Neural cell (in vitro differentiated cells): ENCODE measurements around the gene PLXNA4. TPM values are rescaled to one million over a fixed set of nuclear protein-coding genes. Genes with fewer than 3 reads are reported as not detected.

ENCODE experiments used
- H2AFZ ChIP-seq: fragments of 200-600, 300-800 bp; sonication (generic), shearing (Covaris generic); 2 replicates; pipeline ENCODE4 v1.6.0; 2014; ENCODE audit warnings: low read depth, mild to moderate bottlenecking, antibody characterized with exemption, low read length, moderate library complexity
- H3F3A ChIP-seq: fragments of 200-600 bp; shearing (Covaris generic); 2 replicates; pipeline ENCODE4 v1.6.1; 2016; ENCODE audit warnings: mild to moderate bottlenecking, moderate library complexity, mixed read lengths, antibody characterized with exemption, low read length; ENCODE audit not compliant: insufficient read depth, poor library complexity, severe bottlenecking
- H3K27ac ChIP-seq: fragments of 200-600, 300-800 bp; sonication (generic), shearing (Covaris generic); 2 replicates; pipeline ENCODE4 v1.5.1; 2014; ENCODE audit warnings: mild to moderate bottlenecking, low read length, moderate library complexity
- H3K27me3 ChIP-seq: fragments of 300-800, 200-600 bp; sonication (generic), shearing (Covaris generic); 2 replicates; pipeline ENCODE4 v1.6.0; 2014; ENCODE audit warnings: mild to moderate bottlenecking, low read depth, low read length, moderate library complexity; ENCODE audit not compliant: insufficient read depth
- H3K36me3 ChIP-seq: fragments of 300-800, 200-600 bp; sonication (generic), shearing (Covaris generic); 2 replicates; pipeline ENCODE4 v1.5.1; 2014; ENCODE audit warnings: mild to moderate bottlenecking, antibody characterized with exemption, low read length, moderate library complexity; ENCODE audit not compliant: insufficient read depth
- H3K4me2 ChIP-seq: fragments of 300-800, 200-600 bp; sonication (generic), shearing (Covaris generic); 2 replicates; pipeline ENCODE4 v1.6.0; 2014; ENCODE audit warnings: mild to moderate bottlenecking, low read length
- H3K4me3 ChIP-seq: fragments of 300-800, 200-600 bp; sonication (generic), shearing (Covaris generic); 2 replicates; pipeline ENCODE4 v1.5.1; 2014; ENCODE audit warnings: mild to moderate bottlenecking, low read length, moderate library complexity
- H3K79me2 ChIP-seq: fragments of 200-600 bp; shearing (Covaris generic); replicated peaks from 2 replicates; pipeline ENCODE4 v1.6.0; 2014; ENCODE audit warnings: mild to moderate bottlenecking, low read length, moderate library complexity; ENCODE audit not compliant: insufficient read depth
- H3K9ac ChIP-seq: fragments of 300-800, 200-600 bp; sonication (generic), shearing (Covaris generic); 2 replicates; pipeline ENCODE4 v1.6.1; 2016; ENCODE audit warnings: mild to moderate bottlenecking, low read length, mixed read lengths
- H3K9me2 ChIP-seq: fragments of 200-600 bp; shearing (Covaris generic); 2 replicates; pipeline ENCODE4 v1.6.1; 2016; ENCODE audit warnings: mild to moderate bottlenecking, low read length, mixed read lengths; ENCODE audit not compliant: insufficient read depth
- H3K9me3 ChIP-seq: fragments of 200-600, 300-800 bp; sonication (generic), shearing (Covaris generic); 2 replicates; pipeline ENCODE4 v1.6.1; 2016; ENCODE audit warnings: mild to moderate bottlenecking, mixed run types, low read length, moderate library complexity, mixed read lengths
- H4K20me1 ChIP-seq: fragments of 200-600 bp; shearing (Covaris generic); 2 replicates; pipeline ENCODE4 v1.6.1; 2016; ENCODE audit warnings: mild to moderate bottlenecking, mixed run types; ENCODE audit not compliant: insufficient read depth
- CTCF ChIP-seq: fragments of 450-650 bp; IDR thresholded peaks from 2 replicates; pipeline ENCODE4 v1.5.1; 2014; ENCODE audit warnings: antibody characterized with exemption, mild to moderate bottlenecking, moderate library complexity; ENCODE audit not compliant: poor library complexity, severe bottlenecking
- EP300 ChIP-seq: fragments of 450-650 bp; conservative IDR thresholded peaks from 2 replicates; pipeline ENCODE4 v1.6.1; 2014; ENCODE audit warnings: antibody characterized with exemption, mild to moderate bottlenecking, moderate library complexity; ENCODE audit not compliant: poor library complexity, severe bottlenecking
- EZH2 ChIP-seq: fragments of 200-600, 300-800 bp; shearing (Covaris generic), sonication (generic); IDR thresholded peaks from 2 replicates; pipeline ENCODE4 v1.6.1; 2014; ENCODE audit warnings: antibody characterized with exemption, low read length, borderline replicate concordance, mild to moderate bottlenecking; ENCODE audit not compliant: insufficient read depth, poor library complexity, severe bottlenecking
- MXI1 ChIP-seq: fragments of 450-650 bp; conservative IDR thresholded peaks from 2 replicates; pipeline ENCODE4 v1.6.1; 2014; ENCODE audit warnings: antibody characterized with exemption, mild to moderate bottlenecking; ENCODE audit not compliant: poor library complexity, severe bottlenecking
- POLR2AphosphoS5 ChIP-seq: IDR thresholded peaks from 2 replicates; pipeline ENCODE4 v1.6.1; 2012
- RAD21 ChIP-seq: fragments of 450-650 bp; conservative IDR thresholded peaks from 2 replicates; pipeline ENCODE4 v1.6.1; 2014; ENCODE audit warnings: antibody characterized with exemption, mild to moderate bottlenecking, moderate library complexity
- REST ChIP-seq: IDR thresholded peaks from 2 replicates; pipeline ENCODE4 v1.6.1; 2012; ENCODE audit warnings: borderline replicate concordance
- SMC3 ChIP-seq: fragments of 450-650 bp; conservative IDR thresholded peaks from 2 replicates; pipeline ENCODE4 v1.6.1; 2014; ENCODE audit warnings: antibody characterized with exemption, mild to moderate bottlenecking, moderate library complexity; ENCODE audit not compliant: poor library complexity
- TAF1 ChIP-seq: IDR thresholded peaks from 2 replicates; pipeline ENCODE4 v1.6.1; 2012; ENCODE audit warnings: low read depth
- polyA plus RNA-seq: library from polyadenylated mRNA; depleted of rRNA; stranded (reverse); fragments of >200 nt; gene quantifications from 2 replicates; pipeline ENCODE4 v1.2.3, GENCODE V29; 2014

PLXNA4 gene
- polyA plus RNA-seq, 1 donor from 2014 or later = 7.2 TPM

GRCh38 chr7:132608523-132608922 lies 32.3 kb upstream of the PLXNA4 start:
- Histone ChIP-seq H3K9ac (no peak overlapping the region), H3K4me2 (no peak overlapping the region), H3K4me3 (no peak overlapping the region), H3F3A (no peaks in the 10 kb centered on the region), H3K79me2 (no peaks in the 10 kb centered on the region), H4K20me1 (no peaks in the 10 kb centered on the region), H3K9me2 (no peaks in the 10 kb centered on the region), H3K36me3 (no peaks in the 10 kb centered on the region), H2AFZ (no peak overlapping the region), H3K27me3 (no peaks in the 10 kb centered on the region), H3K27ac (no peak overlapping the region), H3K9me3 (no peaks in the 10 kb centered on the region)
- no peak for TF ChIP-seq EZH2
- no peak for TF ChIP-seq REST
- TF ChIP-seq SMC3 = no peak
- no peak for TF ChIP-seq MXI1
- TF ChIP-seq TAF1 = no peak
- TF ChIP-seq CTCF = no peak
- no peak for TF ChIP-seq RAD21
- no peak for TF ChIP-seq EP300
- no peak for TF ChIP-seq POLR2AphosphoS5

GRCh38 chr7:132607656-132608055 lies 31.4 kb upstream of the PLXNA4 start:
- Histone ChIP-seq H3K36me3 (no peaks in the 10 kb centered on the region), H3K9ac (no peak overlapping the region), H3K27me3 (no peaks in the 10 kb centered on the region), H2AFZ (no peak overlapping the region), H3K27ac (no peak overlapping the region), H3K79me2 (no peaks in the 10 kb centered on the region), H4K20me1 (no peaks in the 10 kb centered on the region), H3F3A (no peaks in the 10 kb centered on the region), H3K4me3 (no peak overlapping the region), H3K4me2 (no peak overlapping the region), H3K9me3 (no peaks in the 10 kb centered on the region), H3K9me2 (no peaks in the 10 kb centered on the region)
- no peak for TF ChIP-seq RAD21
- no peak for TF ChIP-seq TAF1
- TF ChIP-seq CTCF = no peak
- TF ChIP-seq POLR2AphosphoS5 = no peak
- TF ChIP-seq MXI1 = no peak
- no peak for TF ChIP-seq EP300
- TF ChIP-seq REST = no peak
- TF ChIP-seq SMC3 = no peak
- TF ChIP-seq EZH2 = no peak
